H1 (cell line): ENCODE measurements around the gene SHISA9. TPM values are rescaled to one million over a fixed set of nuclear protein-coding genes. Genes with fewer than 3 reads are reported as not detected.

Experiments
- CTCF ChIA-PET: fragments of 300-600 bp; sonication (Branson Sonifier 250); formaldehyde crosslinking; loops from one replicate; lab custom pipeline; 2021; ENCODE audit not compliant: partially characterized antibody; lab: Charles Lee
- POLR2A ChIA-PET: fragments of 300-600 bp; sonication (Branson Sonifier 250); formaldehyde crosslinking; loops from one replicate; lab custom pipeline; 2021; ENCODE audit warnings: inconsistent platforms; ENCODE audit not compliant: partially characterized antibody; lab: Charles Lee
- DNase-seq, 2 experiments: peaks; one replicate each; pipeline versions ENCODE4 v3.0.0 to v3.0.0-alpha.2; 2010 to 2022; ENCODE audit warnings: low spot score in 2 of 2, low read depth in 1 of 2, mixed read lengths in 1 of 2
- FAIRE-seq: peaks from 2 replicates; lab custom pipeline; 2011; peaks lifted over from hg19 to GRCh38; lab: Jason Lieb, UNC
- H2AFZ ChIP-seq: 2 replicates; pipeline ENCODE4 v1.8.1; 2012; ENCODE audit warnings: low read length, inconsistent platforms
- H2AK5ac ChIP-seq: 2 replicates; pipeline ENCODE4 v1.6.1; 2013; ENCODE audit warnings: low read depth, low read length
- H2BK120ac ChIP-seq: replicated peaks from 2 replicates; pipeline ENCODE3; 2013; ENCODE audit warnings: low read depth, low read length, inconsistent platforms
- H2BK12ac ChIP-seq: 2 replicates; pipeline ENCODE4 v1.6.1; 2013; ENCODE audit warnings: low read depth, low read length
- H2BK15ac ChIP-seq: 2 replicates; pipeline ENCODE4 v1.6.1; 2013; ENCODE audit warnings: low read length
- H2BK20ac ChIP-seq: 2 replicates; pipeline ENCODE4 v1.6.1; 2013; ENCODE audit warnings: low read length
- H2BK5ac ChIP-seq: 2 replicates; pipeline ENCODE4 v1.6.1; 2013; ENCODE audit warnings: low read depth, low read length
- H3K14ac ChIP-seq: 2 replicates; pipeline ENCODE4 v1.6.1; 2013; ENCODE audit warnings: inconsistent platforms; ENCODE audit not compliant: insufficient read length
- H3K18ac ChIP-seq: 2 replicates; pipeline ENCODE4 v1.6.1; 2013; ENCODE audit warnings: low read length; ENCODE audit errors: extremely low read depth
- H3K23ac ChIP-seq: 2 replicates; pipeline ENCODE4 v1.6.1; 2013; ENCODE audit warnings: inconsistent platforms; ENCODE audit not compliant: insufficient read length
- H3K23me2 ChIP-seq: 2 replicates; pipeline ENCODE4 v1.6.1; 2013; ENCODE audit warnings: low read depth, low read length
- H3K27ac ChIP-seq: 2 replicates; pipeline ENCODE4 v1.6.1; 2011; ENCODE audit warnings: low read depth, low read length, inconsistent platforms
- H3K27me3 ChIP-seq, 4 experiments: replicated peaks in 1 of 4; 1 replicate in 1 of 4; 2 replicates in 3 of 4; pipeline versions ENCODE4 v1.6.1 to v1.8.1; 2011 to 2013; ENCODE audit warnings: low read length in 3 of 4, mild to moderate bottlenecking in 3 of 4, inconsistent platforms in 2 of 4, mixed read lengths in 2 of 4, moderate library complexity in 1 of 4; ENCODE audit not compliant: control insufficient read depth in 3 of 4, insufficient read depth in 3 of 4; ENCODE audit errors: extremely low read depth in 1 of 4
- H3K36me3 ChIP-seq, 4 experiments: 2 replicates each; pipeline versions ENCODE4 v1.6.1 to v1.8.1; 2011 to 2013; ENCODE audit warnings: mild to moderate bottlenecking in 4 of 4, low read length in 3 of 4, moderate library complexity in 2 of 4, control low read depth in 1 of 4, inconsistent platforms in 1 of 4; ENCODE audit not compliant: insufficient read depth in 4 of 4, control insufficient read depth in 2 of 4
- H3K4ac ChIP-seq: replicated peaks from 2 replicates; pipeline ENCODE3; 2013; ENCODE audit warnings: low read length, low read depth, mixed read lengths, inconsistent platforms; ENCODE audit not compliant: insufficient read length
- H3K4me1 ChIP-seq, 4 experiments: replicated peaks in 1 of 4; 1 replicate in 1 of 4; 2 replicates in 3 of 4; pipeline versions ENCODE4 v1.6.1 to v1.8.1; 2011 to 2013; ENCODE audit warnings: low read length in 3 of 4, inconsistent platforms in 2 of 4, mixed read lengths in 1 of 4; ENCODE audit not compliant: insufficient read depth in 4 of 4, control insufficient read depth in 3 of 4
- H3K4me2 ChIP-seq, 2 experiments: 2 replicates each; pipeline versions ENCODE4 v1.6.1 to v1.8.1; 2011 to 2013; ENCODE audit warnings: low read depth in 2 of 2, low read length in 2 of 2, control low read depth in 1 of 2, inconsistent platforms in 1 of 2, mild to moderate bottlenecking in 1 of 2; ENCODE audit not compliant: insufficient read depth in 1 of 2
- H3K4me3 ChIP-seq, 4 experiments: fragments of 200-600, 300-600 bp in 1 of 4; sonication (generic), shearing (Covaris generic), sonication (Bioruptor Twin) in 1 of 4; 2 replicates each; pipeline versions ENCODE4 v1.5.1 to v1.8.1; 2011 to 2016; ENCODE audit warnings: low read length in 4 of 4, low read depth in 3 of 4, control low read depth in 2 of 4, inconsistent platforms in 2 of 4, mild to moderate bottlenecking in 2 of 4, mixed read lengths in 1 of 4, moderate library complexity in 1 of 4; ENCODE audit not compliant: insufficient read depth in 2 of 4; ENCODE audit errors: extremely low read depth in 1 of 4
- H3K56ac ChIP-seq: replicated peaks from 2 replicates; pipeline ENCODE3; 2013; ENCODE audit warnings: low read depth, mild to moderate bottlenecking, mixed read lengths, low read length, inconsistent platforms; ENCODE audit not compliant: insufficient read length
- H3K79me1 ChIP-seq: 2 replicates; pipeline ENCODE4 v1.6.1; 2013; ENCODE audit warnings: low read depth, low read length, control low read depth
- H3K79me2 ChIP-seq, 2 experiments: 2 replicates each; pipeline versions ENCODE4 v1.6.1 to v1.8.1; 2012 to 2013; ENCODE audit warnings: low read length in 2 of 2, mild to moderate bottlenecking in 2 of 2, inconsistent platforms in 1 of 2; ENCODE audit not compliant: insufficient read depth in 2 of 2, control insufficient read depth in 1 of 2
- H3K9ac ChIP-seq, 4 experiments: replicated peaks in 1 of 4; 1 replicate in 1 of 4; 2 replicates in 3 of 4; pipeline versions ENCODE4 v1.6.1 to v1.8.1; 2011 to 2013; ENCODE audit warnings: low read depth in 3 of 4, low read length in 3 of 4, control low read depth in 2 of 4, mild to moderate bottlenecking in 2 of 4, moderate library complexity in 2 of 4, inconsistent platforms in 1 of 4; ENCODE audit errors: extremely low read depth in 1 of 4
- H3K9me3 ChIP-seq, 2 experiments: 2 replicates each; pipeline versions ENCODE4 v1.6.1 to v1.8.1; 2012 to 2013; ENCODE audit warnings: mild to moderate bottlenecking in 2 of 2, moderate library complexity in 2 of 2, control low read depth in 1 of 2, inconsistent platforms in 1 of 2, low read depth in 1 of 2, low read length in 1 of 2, mixed read lengths in 1 of 2; ENCODE audit not compliant: insufficient read depth in 2 of 2
- H4K20me1 ChIP-seq, 2 experiments: replicated peaks in 1 of 2; 2 replicates each; pipeline versions ENCODE3 to v1.8.1; 2011 to 2013; ENCODE audit warnings: inconsistent platforms in 2 of 2, low read length in 2 of 2, mild to moderate bottlenecking in 1 of 2; ENCODE audit not compliant: insufficient read depth in 2 of 2, control insufficient read depth in 1 of 2
- H4K5ac ChIP-seq: 2 replicates; pipeline ENCODE4 v1.6.1; 2013; ENCODE audit warnings: low read length, low read depth, mixed read lengths, inconsistent platforms; ENCODE audit not compliant: insufficient read length
- H4K8ac ChIP-seq: 2 replicates; pipeline ENCODE4 v1.8.0; 2013; ENCODE audit warnings: mild to moderate bottlenecking, moderate library complexity, low read length, inconsistent platforms; ENCODE audit not compliant: insufficient read depth; ENCODE audit errors: extremely low read depth
- H4K91ac ChIP-seq: replicated peaks from 2 replicates; pipeline ENCODE3; 2013; ENCODE audit warnings: low read length, mixed read lengths, inconsistent platforms; ENCODE audit not compliant: insufficient read length
- MAFK ChIP-seq: IDR thresholded peaks from 2 replicates; pipeline ENCODE4 v1.6.1; 2012; ENCODE audit warnings: low read depth, mild to moderate bottlenecking, improper control_type of control experiment, low read length
- NRF1 ChIP-seq: IDR thresholded peaks from 2 replicates; pipeline ENCODE4 v1.6.1; 2011; ENCODE audit warnings: mild to moderate bottlenecking, low read depth, low read length, improper control_type of control experiment
- RAD21 ChIP-seq, 2 experiments: IDR thresholded peaks in 1 of 2; conservative IDR thresholded peaks in 1 of 2; 2 replicates each; pipeline ENCODE4 v1.6.1; 2011; ENCODE audit warnings: low read depth in 2 of 2, low read length in 2 of 2, improper control_type of control experiment in 1 of 2, inconsistent platforms in 1 of 2, mild to moderate bottlenecking in 1 of 2, moderate library complexity in 1 of 2
- RBBP5 ChIP-seq: IDR thresholded peaks from 2 replicates; pipeline ENCODE4 v1.7.1; 2012; ENCODE audit warnings: low read depth, mild to moderate bottlenecking, inconsistent platforms, low read length, moderate library complexity, borderline replicate concordance
- RFX5 ChIP-seq: IDR thresholded peaks from 2 replicates; pipeline ENCODE4 v1.6.1; 2011; ENCODE audit warnings: low read depth, low read length, improper control_type of control experiment, borderline replicate concordance
- RNF2 ChIP-seq: fragments of 200-900, 300-1000 bp; sonication (generic); IDR thresholded peaks from 2 replicates; pipeline ENCODE4 v1.7.1; 2016; ENCODE audit warnings: borderline replicate concordance, low read depth, mild to moderate bottlenecking, antibody characterized with exemption, low read length; ENCODE audit not compliant: poor library complexity, severe bottlenecking; ENCODE audit errors: missing control alignments
- SAP30 ChIP-seq: fragments of 300-600 bp; sonication (generic); IDR thresholded peaks from 2 replicates; pipeline ENCODE4 v1.7.1; 2012; ENCODE audit warnings: low read length, moderate library complexity, mild to moderate bottlenecking, inconsistent platforms; ENCODE audit not compliant: insufficient read depth, insufficient replicate concordance
- WGBS, 2 experiments: shearing (Covaris generic) in 1 of 2; methylation state at CpG; one replicate each; pipeline versions ENCODE4 v1.1.6 to v1.1.7; 2013 to 2015; ENCODE audit warnings: low lambda C conversion rate in 2 of 2, mixed read lengths in 2 of 2, inconsistent platforms in 1 of 2, low coverage in 1 of 2, missing lambda C conversion rate in 1 of 2; ENCODE audit not compliant: insufficient replicate concordance in 2 of 2, insufficient coverage in 1 of 2, insufficient read length in 1 of 2; ENCODE audit errors: extremely low coverage in 1 of 2, missing lambda C conversion rate in 1 of 2; 5-methylcytosine and 5-hydroxymethylcytosine counted together
- polyA plus RNA-seq, 7 experiments: library from polyadenylated mRNA; depleted of rRNA in 3 of 7; stranded (reverse) in 5 of 7; unstranded in 2 of 7; fragments of >200 nt in 5 of 7; fragments of 200-250 nt in 2 of 7; gene quantifications; 1 replicate in 5 of 7; 2 replicates in 1 of 7; 4 replicates in 1 of 7; pipeline versions ENCODE4 v1.2.1 to v1.2.3, GENCODE V29; 2011 to 2013; ENCODE audit warnings: missing spikeins in 2 of 7, mixed read lengths in 2 of 7
- total RNA-seq: library from RNA; stranded (reverse); fragmentation: NEBNext Ultra II Directional; extraction: Animal tissue kit (Norgen Biotek cat#: 25700); gene quantifications from 2 replicates; pipeline ENCODE4 v1.2.1, GENCODE V29; 2021
- TF ChIP-seq, protein P1 (sequence below): IDR thresholded peaks from 2 replicates; pipeline ENCODE4 v1.6.1; 2012; ENCODE audit warnings: inconsistent platforms
- TF ChIP-seq, protein P2 (sequence below): IDR thresholded peaks from 2 replicates; pipeline ENCODE4 v1.6.1; 2011; ENCODE audit warnings: low read length, improper control_type of control experiment

SHISA9 gene
- total and polyA plus RNA-seq, 2 of the 8 experiments (the other 6 are each of a cell fraction or from before 2014, with no cell fraction given) = 25.6 to 39.8 TPM

DNA sequence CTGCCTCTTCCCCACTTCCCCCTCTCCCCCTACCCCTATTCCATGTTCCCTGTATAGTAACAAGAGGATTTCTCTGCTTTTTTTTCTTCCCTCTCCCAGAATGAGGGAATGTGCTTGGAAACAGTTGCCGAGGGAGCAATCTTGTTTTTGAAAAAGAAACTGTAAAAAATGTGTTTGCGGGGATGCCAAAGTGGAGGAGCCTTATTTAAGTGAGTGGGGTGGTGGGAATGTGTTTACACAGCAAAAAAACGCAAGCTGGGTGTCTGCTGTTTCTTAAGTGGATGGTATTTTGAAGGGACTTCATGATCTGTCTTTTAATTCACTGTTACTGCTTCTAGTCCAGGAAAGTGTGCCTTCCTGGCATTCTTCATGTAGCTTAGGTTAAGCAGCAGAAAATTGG lies 254.4 kb downstream of the SHISA9 start:
- peaks cover 0 to 50% of the 10 kb centered on the region in 2 experiments; a peak in 3 of 4 replicates for H3K79me2 ChIP-seq
- H3K4ac ChIP-seq = no peak overlapping the region
- peak overlapping the region; percentile 17 for H4K91ac ChIP-seq
- H3K36me3 ChIP-seq = no peaks in the 10 kb centered on the region
- no peak overlapping the region for H2BK120ac ChIP-seq
- peak overlapping the region; percentile 57; the same call in 1 of the 2 replicates for H2BK20ac ChIP-seq
- DNase-seq = no peak
- H3K9me3 ChIP-seq = no peaks in the 10 kb centered on the region
- no peak overlapping the region for H4K5ac ChIP-seq
- peak overlapping the region in 1 of 2 experiments; percentile 23; a peak in 1 of 4 replicates for H3K4me2 ChIP-seq
- no peaks in the 10 kb centered on the region for H4K20me1 ChIP-seq
- 0 out of 2 replicates have a peak overlapping the region, but pooled peaks have one; percentile 94 for H2BK15ac ChIP-seq
- FAIRE-seq = no peak
- no peak overlapping the region for H3K14ac ChIP-seq
- 78% methylated on average over 3 of the region's 3 CpGs; no CpG with 5 or more reads in 1 of the 2 experiments for WGBS, 2 experiments
- peaks cover 4% of the 10 kb centered on the region; the same call in 1 of the 2 replicates for H3K23me2 ChIP-seq
- ChIA-PET CTCF (interaction anchor here (0.8 kb wide), 1 partner anchor 19 kb away, joined by 3 read pairs; no protein-coding TSS in a partner anchor), POLR2A (interaction anchor here (0.6 kb wide), 1 partner anchor 904 kb away, joined by 4 read pairs; no protein-coding TSS in a partner anchor)
- H3K4me3 ChIP-seq = no peak overlapping the region
- H2AFZ ChIP-seq = no peak overlapping the region
- peaks cover 4% of the 10 kb centered on the region; the same call in 1 of the 2 replicates for H3K79me1 ChIP-seq
- peak overlapping the region; percentile 93 for H2BK12ac ChIP-seq
- peaks cover 5 to 35% (median 20%) of the 10 kb centered on the region in 4 experiments for H3K4me1 ChIP-seq
- H3K23ac ChIP-seq = no peak overlapping the region
- no peak overlapping the region; the same call in 1 of the 2 replicates for H2AK5ac ChIP-seq
- H3K27me3 ChIP-seq = no peaks in the 10 kb centered on the region
- peak overlapping the region; percentile 19; the same call in 1 of the 2 replicates for H2BK5ac ChIP-seq
- H3K56ac ChIP-seq = no peak overlapping the region
- no peak overlapping the region for H3K9ac ChIP-seq
- H3K27ac ChIP-seq = peak overlapping the region; percentile 42; the same call in 1 of the 2 replicates
- H3K18ac ChIP-seq = peak overlapping the region; percentile 16; the same call in 1 of the 2 replicates
- no peak overlapping the region for H4K8ac ChIP-seq
- TF ChIP-seq RBBP5 (no peak), RFX5 (no peak), MAFK (no peak), RAD21 (IDR thresholded peaks at IDR 0.05 in 1 of 2, conservative IDR thresholded peaks at IDR 0.05 in 1 of 2; ENCODE audit: low read depth in 2 of 2, low read length in 2 of 2) (no peak), NRF1 (no peak), SAP30 (no peak), RNF2 (no peak)
- TF ChIP-seq, protein P1, sequence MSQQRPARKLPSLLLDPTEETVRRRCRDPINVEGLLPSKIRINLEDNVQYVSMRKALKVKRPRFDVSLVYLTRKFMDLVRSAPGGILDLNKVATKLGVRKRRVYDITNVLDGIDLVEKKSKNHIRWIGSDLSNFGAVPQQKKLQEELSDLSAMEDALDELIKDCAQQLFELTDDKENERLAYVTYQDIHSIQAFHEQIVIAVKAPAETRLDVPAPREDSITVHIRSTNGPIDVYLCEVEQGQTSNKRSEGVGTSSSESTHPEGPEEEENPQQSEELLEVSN = no peak
- TF ChIP-seq, protein P2, sequence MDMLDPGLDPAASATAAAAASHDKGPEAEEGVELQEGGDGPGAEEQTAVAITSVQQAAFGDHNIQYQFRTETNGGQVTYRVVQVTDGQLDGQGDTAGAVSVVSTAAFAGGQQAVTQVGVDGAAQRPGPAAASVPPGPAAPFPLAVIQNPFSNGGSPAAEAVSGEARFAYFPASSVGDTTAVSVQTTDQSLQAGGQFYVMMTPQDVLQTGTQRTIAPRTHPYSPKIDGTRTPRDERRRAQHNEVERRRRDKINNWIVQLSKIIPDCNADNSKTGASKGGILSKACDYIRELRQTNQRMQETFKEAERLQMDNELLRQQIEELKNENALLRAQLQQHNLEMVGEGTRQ = no peak
